WTC11 (cell line): Measurements from ENCODE around the gene CAMK2B. TPM values are rescaled to one million over a fixed set of nuclear protein-coding genes. Genes with fewer than 3 reads are reported as not detected.

ENCODE experiments used
- ATAC-seq: fragments of 200-7000 bp; cut with Tn5 transposase; 2 replicates; pipeline ENCODE4 v1.10.0; 2021; ENCODE audit warnings: mild to moderate bottlenecking, moderate library complexity
- CTCF ChIA-PET: fragments of 300-600 bp; sonication (Branson Sonifier 250); formaldehyde crosslinking; loops from one replicate; lab custom pipeline; 2021; ENCODE audit warnings: antibody characterized with exemption; lab: Charles Lee
- POLR2A ChIA-PET: fragments of 350-600 bp; sonication (Branson Sonifier 250); formaldehyde crosslinking; loops from one replicate; lab custom pipeline; 2021; ENCODE audit warnings: antibody characterized with exemption; lab: Charles Lee
- DNase-seq: peaks from one replicate; pipeline ENCODE4 v3.0.0; 2021; ENCODE audit warnings: low spot score
- H3K27ac Mint-ChIP-seq: 2 replicates; pipeline ENCODE4 v1.8.0; 2021; ENCODE audit warnings: mixed read lengths
- H3K27me3 Mint-ChIP-seq: 2 replicates; pipeline ENCODE4 v1.8.0; 2021; ENCODE audit warnings: low read depth, mild to moderate bottlenecking, moderate library complexity, mixed read lengths
- H3K36me3 Mint-ChIP-seq: 2 replicates; pipeline ENCODE4 v1.8.0; 2021; ENCODE audit warnings: mixed read lengths
- H3K4me1 Mint-ChIP-seq: 2 replicates; pipeline ENCODE4 v1.8.0; 2022; ENCODE audit warnings: mixed read lengths
- H3K4me3 Mint-ChIP-seq: 2 replicates; pipeline ENCODE4 v1.8.0; 2021; ENCODE audit warnings: mild to moderate bottlenecking, moderate library complexity, mixed read lengths
- H3K9me3 Mint-ChIP-seq: 2 replicates; pipeline ENCODE4 v1.8.0; 2021; ENCODE audit warnings: mixed read lengths
- CTCF ChIP-seq: fragments of 200-600 bp; IDR thresholded peaks from 2 replicates; pipeline ENCODE4 v1.8.0; 2022; ENCODE audit warnings: antibody characterized with exemption
- GRHL2 ChIP-seq: fragments of 250-450 bp; sonication (Bioruptor Pico); IDR thresholded peaks from 2 replicates; pipeline ENCODE4 v1.8.0; 2022; ENCODE audit warnings: mild to moderate bottlenecking, moderate library complexity; ENCODE audit not compliant: insufficient replicate concordance, severe bottlenecking
- GTF2I ChIP-seq: fragments of 250-450 bp; sonication (Bioruptor Pico); conservative IDR thresholded peaks from 2 replicates; pipeline ENCODE4 v1.4.0; 2021; ENCODE audit warnings: mild to moderate bottlenecking
- HMGA2 ChIP-seq: fragments of 250-450 bp; sonication (Bioruptor Pico); IDR thresholded peaks from 2 replicates; pipeline ENCODE4 v1.4.0; 2021; ENCODE audit warnings: mild to moderate bottlenecking, moderate library complexity
- JAZF1 ChIP-seq: fragments of 250-450 bp; sonication (Bioruptor Pico); IDR thresholded peaks from 2 replicates; pipeline ENCODE4 v1.9.0; 2021; ENCODE audit warnings: moderate library complexity, mild to moderate bottlenecking, inconsistent platforms
- MAX ChIP-seq: sonication (generic); formaldehyde crosslinking; IDR thresholded peaks from 2 replicates; pipeline ENCODE4 v1.8.0; 2022; ENCODE audit warnings: mild to moderate bottlenecking, missing genetic modification reagents
- NR1H2 ChIP-seq: sonication (generic); formaldehyde crosslinking; IDR thresholded peaks from 2 replicates; pipeline ENCODE4 v1.9.0; 2021; ENCODE audit warnings: mild to moderate bottlenecking, moderate library complexity, missing genetic modification reagents
- NR3C1 ChIP-seq: sonication (generic); formaldehyde crosslinking; conservative IDR thresholded peaks from 2 replicates; pipeline ENCODE4 v1.8.1; 2023; ENCODE audit warnings: low read depth, mild to moderate bottlenecking, missing genetic modification reagents
- OVOL2 ChIP-seq: fragments of 250-450 bp; sonication (Bioruptor Pico); IDR thresholded peaks from 2 replicates; pipeline ENCODE4 v1.9.0; 2021; ENCODE audit warnings: mild to moderate bottlenecking, borderline replicate concordance
- RELA ChIP-seq: sonication (generic); formaldehyde crosslinking; IDR thresholded peaks from 2 replicates; pipeline ENCODE4 v1.8.1; 2022; ENCODE audit warnings: missing genetic modification reagents, mild to moderate bottlenecking, borderline replicate concordance
- SP1 ChIP-seq: sonication (generic); formaldehyde crosslinking; conservative IDR thresholded peaks from 2 replicates; pipeline ENCODE4 v1.8.1; 2022; ENCODE audit warnings: missing genetic modification reagents
- ZNF317 ChIP-seq: sonication (generic); formaldehyde crosslinking; IDR thresholded peaks from 2 replicates; pipeline ENCODE4 v1.8.1; 2023; ENCODE audit warnings: low read depth, mild to moderate bottlenecking, moderate library complexity, missing genetic modification reagents, borderline replicate concordance
- ZNF416 ChIP-seq: fragments of 250-450 bp; sonication (Bioruptor Pico); IDR thresholded peaks from 2 replicates; pipeline ENCODE4 v1.9.0; 2021; ENCODE audit warnings: mild to moderate bottlenecking, inconsistent platforms
- ZNF532 ChIP-seq: fragments of 250-450 bp; sonication (Bioruptor Pico); IDR thresholded peaks from 2 replicates; pipeline ENCODE4 v1.9.0; 2021; ENCODE audit warnings: mild to moderate bottlenecking, borderline replicate concordance
- total RNA-seq: library from RNA; stranded (reverse); gene quantifications from 3 replicates; pipeline ENCODE4 v1.2.3, GENCODE V29; 2021
- TF ChIP-seq, protein P1 (sequence below): fragments of 250-450 bp; sonication (Bioruptor Pico); IDR thresholded peaks from 2 replicates; pipeline ENCODE4 v1.9.0; 2021; ENCODE audit warnings: mild to moderate bottlenecking
- TF ChIP-seq, protein P2 (sequence below): sonication (generic); formaldehyde crosslinking; IDR thresholded peaks from 2 replicates; pipeline ENCODE4 v1.8.1; 2022; ENCODE audit warnings: mild to moderate bottlenecking, moderate library complexity, missing genetic modification reagents

CAMK2B gene
- total RNA-seq, 1 experiment from 2014 or later: 0.44 TPM

DNA sequence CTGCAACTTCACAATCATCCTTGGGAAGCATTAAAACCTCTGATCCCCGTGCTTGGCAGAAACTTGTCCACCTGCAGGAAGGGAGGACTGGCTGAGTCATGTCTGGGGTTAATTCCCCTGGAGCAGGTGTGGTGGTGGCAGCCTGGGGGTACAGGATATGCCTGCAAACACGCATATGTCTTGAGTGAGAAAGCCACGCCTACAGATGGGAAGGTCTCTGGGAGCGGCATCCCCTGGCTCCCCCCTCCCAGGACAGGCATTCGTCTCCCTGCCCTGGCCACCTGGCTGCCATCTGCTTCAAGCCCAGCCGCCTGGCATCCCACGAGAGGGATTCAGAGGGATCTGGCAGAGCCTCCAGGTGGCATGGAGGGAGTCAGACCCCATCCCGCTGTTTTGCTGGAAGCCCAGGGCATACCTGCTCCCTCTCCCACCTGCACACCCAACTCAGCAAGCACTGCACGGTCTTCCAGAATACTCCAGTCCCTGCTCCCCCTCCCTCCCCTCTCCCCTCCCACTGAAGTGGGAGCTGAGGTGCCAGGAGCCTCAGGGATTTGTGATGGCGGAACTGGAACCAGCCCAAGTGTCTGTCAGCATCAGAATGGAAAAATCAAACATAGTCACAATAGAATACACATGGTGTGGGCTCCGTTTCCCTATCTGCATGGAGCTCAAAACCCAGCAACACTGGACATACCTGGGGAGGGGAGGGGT is 61.0 kb downstream of the CAMK2B start:
- H3K4me3 Mint-ChIP-seq: no peak overlapping the region
- H3K27me3 Mint-ChIP-seq: no peaks in the 10 kb centered on the region
- ChIA-PET POLR2A (interaction anchor here (0.5 kb wide), 1 partner anchor 406 kb away, joined by 3 read pairs; no protein-coding TSS in a partner anchor), CTCF (interaction anchor here (1.4 to 1.7 kb wide), 2 partner anchors 24 to 50 kb away, joined by 3 to 5 read pairs; no protein-coding TSS in a partner anchor)
- peaks cover 3% of the 10 kb centered on the region; the same call in 1 of the 2 replicates for H3K4me1 Mint-ChIP-seq
- DNase-seq (no peak), ATAC-seq (peak; percentile 49)
- no peak overlapping the region for H3K27ac Mint-ChIP-seq
- H3K9me3 Mint-ChIP-seq: no peaks in the 10 kb centered on the region
- H3K36me3 Mint-ChIP-seq: no peaks in the 10 kb centered on the region
- TF ChIP-seq ZNF532 (CRISPR knock-in tag) (no peak), HMGA2 (CRISPR knock-in tag) (no peak), GRHL2 (CRISPR knock-in tag) (no peak), NR1H2 (CRISPR knock-in tag) (no peak), NR3C1 (CRISPR knock-in tag) (no peak), RELA (CRISPR knock-in tag) (no peak)
- TF ChIP-seq, protein P1, sequence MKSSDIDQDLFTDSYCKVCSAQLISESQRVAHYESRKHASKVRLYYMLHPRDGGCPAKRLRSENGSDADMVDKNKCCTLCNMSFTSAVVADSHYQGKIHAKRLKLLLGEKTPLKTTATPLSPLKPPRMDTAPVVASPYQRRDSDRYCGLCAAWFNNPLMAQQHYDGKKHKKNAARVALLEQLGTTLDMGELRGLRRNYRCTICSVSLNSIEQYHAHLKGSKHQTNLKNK (CRISPR knock-in tag): no peak

GRCh38 chr7:44263326-44264082 is 61.9 kb downstream of the CAMK2B start:
- H3K4me1 Mint-ChIP-seq: peaks cover 3% of the 10 kb centered on the region; the same call in 1 of the 2 replicates
- POLR2A ChIA-PET: no interaction called here
- DNase-seq: no peak
- no peaks in the 10 kb centered on the region for H3K27me3 Mint-ChIP-seq
- H3K27ac Mint-ChIP-seq: peak overlapping the region; percentile 45; the same call in 1 of the 2 replicates
- CTCF ChIA-PET: no interaction called here
- ATAC-seq: no peak
- no peak overlapping the region for H3K4me3 Mint-ChIP-seq
- no peaks in the 10 kb centered on the region for H3K9me3 Mint-ChIP-seq
- TF ChIP-seq GTF2I (CRISPR knock-in tag) (no peak), ZNF317 (CRISPR knock-in tag) (no peak), CTCF (no peak), MAX (CRISPR knock-in tag) (no peak), JAZF1 (no peak), SP1 (CRISPR knock-in tag) (no peak), ZNF416 (CRISPR knock-in tag) (no peak), OVOL2 (CRISPR knock-in tag) (no peak)
- TF ChIP-seq, protein P2, sequence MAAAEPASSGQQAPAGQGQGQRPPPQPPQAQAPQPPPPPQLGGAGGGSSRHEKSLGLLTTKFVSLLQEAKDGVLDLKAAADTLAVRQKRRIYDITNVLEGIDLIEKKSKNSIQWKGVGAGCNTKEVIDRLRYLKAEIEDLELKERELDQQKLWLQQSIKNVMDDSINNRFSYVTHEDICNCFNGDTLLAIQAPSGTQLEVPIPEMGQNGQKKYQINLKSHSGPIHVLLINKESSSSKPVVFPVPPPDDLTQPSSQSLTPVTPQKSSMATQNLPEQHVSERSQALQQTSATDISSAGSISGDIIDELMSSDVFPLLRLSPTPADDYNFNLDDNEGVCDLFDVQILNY (CRISPR knock-in tag): no peak
- no peaks in the 10 kb centered on the region for H3K36me3 Mint-ChIP-seq
